HG02852 (cell line): ENCODE results near the gene ELAPOR1.
A peak's percentile ranks its signal among the peaks of the same experiment; 100 is the strongest.

ENCODE experiments used
- ATAC-seq: cut with Tn5 transposase; IDR thresholded peaks from one replicate; pipeline ENCODE4 v1.9.1; 2021; ENCODE audit warnings: mild to moderate bottlenecking, moderate library complexity; ENCODE audit not compliant: unreplicated experiment

The ELAPOR1 gene

DNA sequence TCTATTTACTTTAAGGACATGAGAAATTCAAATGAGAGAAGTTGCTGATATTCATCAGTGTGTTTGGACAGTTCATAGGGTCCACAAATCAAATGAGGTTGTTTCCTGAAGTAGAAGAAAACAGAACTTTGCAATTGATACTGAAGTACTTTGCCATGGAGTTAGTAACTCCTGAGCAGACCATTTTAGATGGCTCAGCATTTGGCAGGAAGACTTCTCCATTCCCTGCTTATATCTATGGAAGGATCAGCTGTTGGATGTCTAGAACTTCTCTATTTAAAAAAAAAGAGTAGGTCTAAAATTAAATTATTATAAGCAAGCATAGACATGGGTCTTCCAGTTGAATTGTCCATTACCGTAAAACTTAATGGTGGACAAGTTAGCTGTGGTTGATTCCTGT lies 18.3 kb upstream of the ELAPOR1 start:
- no peak for ATAC-seq

DNA sequence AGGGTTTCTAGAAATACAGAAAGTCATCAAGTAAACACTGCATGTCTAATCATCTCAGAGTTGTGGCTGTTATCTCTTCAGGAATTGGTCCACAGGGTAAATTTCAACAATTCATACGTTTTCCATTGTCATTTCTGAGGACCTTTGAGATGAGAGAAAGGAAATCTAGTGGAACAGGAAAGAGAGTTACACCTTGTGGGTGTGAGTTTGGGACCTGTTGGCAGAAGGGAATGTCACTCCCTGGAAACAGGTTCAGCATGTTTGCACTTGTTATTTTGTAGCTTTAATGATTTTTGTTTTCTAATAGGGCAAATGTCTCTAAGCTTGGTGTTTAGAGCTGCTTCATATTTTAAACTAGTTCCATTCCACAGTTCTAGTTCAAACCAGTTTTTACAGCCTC lies 17.8 kb upstream of the ELAPOR1 start:
- no peak for ATAC-seq

DNA sequence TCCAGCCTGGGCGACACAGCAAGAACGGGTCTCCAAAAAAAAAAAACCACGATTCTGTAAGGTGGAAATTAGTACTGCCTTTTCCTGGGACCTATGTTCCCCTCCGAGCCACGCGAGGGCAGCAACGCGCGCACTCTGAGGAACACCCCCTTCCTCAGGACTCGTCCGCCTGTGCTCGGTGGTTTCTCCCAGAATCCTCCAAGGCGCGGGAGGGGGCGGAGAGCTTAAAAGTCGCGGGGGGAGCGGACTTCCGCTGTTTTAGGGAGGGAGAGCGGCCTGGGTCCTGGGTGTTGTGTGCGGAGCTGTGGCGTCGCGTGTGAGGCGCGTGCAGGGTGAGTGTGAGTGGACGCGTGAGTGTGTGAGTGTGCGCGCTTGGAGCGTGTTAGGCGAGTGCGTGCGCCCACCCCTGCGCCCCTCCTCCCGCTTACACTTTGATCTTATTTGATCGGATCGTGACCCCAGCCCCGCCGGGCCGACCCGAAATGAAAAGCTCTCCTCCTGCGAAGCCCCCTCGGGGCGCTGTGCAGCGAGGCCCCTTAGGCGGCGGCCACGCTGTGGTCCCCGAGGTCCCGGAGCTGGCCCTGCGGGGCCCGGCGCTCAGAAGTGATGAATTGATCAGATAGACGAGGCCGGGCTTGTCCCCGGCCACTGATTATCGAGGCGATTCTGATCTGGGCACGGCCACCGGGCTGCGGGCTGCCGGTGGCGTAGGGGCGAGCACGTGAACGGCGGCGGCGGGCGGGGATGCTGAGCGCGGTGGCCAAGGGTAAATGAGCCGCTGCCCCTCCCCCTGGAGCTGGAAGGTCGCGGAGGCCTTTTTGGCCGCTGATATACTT lies 13.8 kb upstream of the ELAPOR1 start:
- ATAC-seq, result peak; percentile 86

DNA sequence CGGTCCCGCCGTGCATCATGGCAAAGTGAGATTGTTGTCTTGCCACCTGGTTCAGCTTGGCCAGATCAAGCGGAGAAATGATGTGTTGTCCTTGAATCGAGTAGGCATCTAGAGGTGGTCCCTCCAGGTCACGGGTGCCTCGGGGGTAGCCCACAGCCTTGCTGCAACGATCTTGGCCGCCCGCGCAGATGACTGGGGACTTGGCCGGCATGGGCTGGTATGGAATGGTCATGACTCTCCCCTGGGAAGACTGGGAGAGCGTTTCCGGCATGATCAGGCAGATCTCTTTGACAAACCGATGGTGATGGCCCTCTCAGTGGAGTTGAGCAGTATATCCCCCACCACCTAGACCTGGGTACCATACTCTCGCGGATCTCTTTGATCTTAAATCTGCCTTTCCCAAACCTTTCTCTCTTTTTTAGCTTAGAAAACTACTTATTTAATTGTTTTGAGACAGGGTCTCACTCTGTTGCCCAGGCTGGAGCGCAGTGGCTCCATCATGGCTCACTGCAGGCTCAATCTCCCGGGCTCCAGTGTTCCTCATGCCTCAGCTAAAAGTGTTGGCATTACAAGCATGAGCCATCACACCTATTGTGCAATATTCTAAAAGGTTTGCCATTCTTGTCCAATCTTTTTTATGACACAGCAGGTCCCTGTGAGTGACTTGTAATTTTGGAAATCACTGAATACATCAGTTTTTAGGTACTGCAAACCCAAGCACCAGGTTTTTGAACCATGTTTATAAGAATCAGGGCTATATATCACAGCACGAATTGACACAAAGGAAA lies 9.4 kb upstream of the ELAPOR1 start:
- no peak for ATAC-seq

GRCh38 chr1:109105881-109106280 lies 8.0 kb upstream of the ELAPOR1 start:
- ATAC-seq, result no peak

DNA sequence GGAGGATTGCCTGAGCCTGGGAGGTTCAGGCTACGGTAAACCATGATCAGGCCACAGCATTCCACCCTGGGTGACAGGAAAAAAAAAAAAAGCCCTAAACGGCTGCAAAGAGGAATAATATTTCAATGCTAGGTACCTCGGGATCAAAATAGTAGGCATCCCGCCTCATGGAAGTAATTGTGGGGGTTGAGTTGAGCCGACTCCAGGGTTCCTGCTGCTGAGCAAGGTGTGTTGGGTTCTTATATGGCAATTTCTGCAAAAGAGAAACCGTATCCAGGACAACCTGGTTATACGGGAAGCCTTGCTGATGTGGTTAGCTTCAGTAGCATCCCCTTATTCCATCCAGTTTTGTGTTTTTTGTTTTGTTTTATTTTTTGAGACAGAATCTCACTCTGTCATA lies 6.1 kb upstream of the ELAPOR1 start:
- no peak for ATAC-seq

DNA sequence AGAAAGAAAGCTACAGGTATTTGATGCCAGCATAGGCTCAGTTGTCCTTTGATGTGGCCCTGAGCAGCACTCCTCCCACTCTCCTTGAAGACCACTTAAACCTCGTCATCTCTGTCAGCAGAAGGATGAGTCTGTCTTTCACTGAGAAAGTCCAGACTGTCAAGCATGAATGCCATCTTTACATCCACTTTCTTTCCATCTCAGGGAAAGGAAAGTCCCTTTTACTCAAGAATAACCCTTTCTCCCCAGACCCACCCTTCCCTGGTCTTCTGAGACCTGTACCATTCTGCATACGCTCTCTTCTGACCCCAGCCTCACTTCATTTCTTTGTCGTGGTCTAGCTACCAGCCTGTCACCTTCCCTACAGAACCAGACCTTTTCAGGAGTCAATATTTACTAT lies 4.0 kb upstream of the ELAPOR1 start:
- no peak for ATAC-seq

GRCh38 chr1:109111386-109112055 lies 2.4 kb upstream of the ELAPOR1 start:
- ATAC-seq, result no peak

DNA sequence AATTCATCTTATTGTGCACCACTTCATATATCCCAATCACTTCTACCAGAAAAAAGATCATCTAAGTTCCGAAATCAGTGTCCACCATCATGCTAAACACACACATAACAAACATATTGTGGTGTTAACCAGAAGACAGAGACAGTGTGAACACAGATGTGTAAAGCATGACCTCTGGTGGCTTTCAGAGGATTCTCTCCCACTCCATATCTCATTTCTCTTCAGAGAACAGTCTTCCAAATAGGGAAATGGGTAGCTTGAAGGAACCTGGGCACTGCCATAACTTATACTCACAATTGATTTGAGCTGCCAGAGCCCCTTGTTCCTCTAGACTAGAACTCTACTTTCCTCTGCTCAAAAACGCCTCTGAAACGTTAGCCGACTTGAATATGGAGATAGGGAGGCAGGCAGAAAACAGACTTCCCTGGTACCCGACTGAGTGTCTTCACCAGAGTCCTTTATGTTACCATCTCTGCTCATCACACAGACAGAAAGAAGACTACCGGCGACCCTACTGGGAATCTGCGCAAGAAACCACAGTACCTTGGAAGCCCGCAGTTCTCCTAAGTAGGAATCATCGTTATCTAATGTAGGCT lies 1.8 kb upstream of the ELAPOR1 start:
- no peak for ATAC-seq

DNA sequence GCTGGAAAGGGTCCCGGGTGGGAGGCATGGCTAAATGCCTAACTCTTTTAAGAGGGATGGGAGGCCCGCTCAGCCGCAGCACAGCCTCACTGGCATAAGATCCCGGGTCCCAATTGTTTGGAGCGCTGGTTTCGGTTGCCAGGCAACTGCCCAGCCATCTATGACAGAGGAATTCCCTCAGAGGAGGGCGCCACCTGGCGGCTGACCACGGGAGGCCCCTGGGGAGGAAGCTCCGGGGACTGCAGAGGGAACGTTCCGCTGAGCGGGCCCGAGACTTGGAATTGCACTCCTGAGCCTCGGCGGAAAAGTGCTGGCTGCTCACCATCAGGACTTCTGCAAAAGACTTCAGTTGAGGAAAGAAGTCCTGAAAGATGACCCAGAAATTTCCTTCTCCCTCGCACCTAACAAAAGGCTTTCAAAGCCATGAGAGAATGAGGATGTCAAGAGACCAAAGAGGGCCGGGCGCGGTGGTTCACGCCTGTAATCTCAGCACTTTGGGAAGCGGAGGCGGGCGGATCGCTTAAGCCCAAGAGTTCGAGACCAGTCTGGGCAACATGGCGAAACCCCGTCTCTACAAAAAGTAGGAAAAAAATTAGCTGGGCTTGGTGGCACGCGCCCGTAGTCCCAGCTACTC lies 1.1 kb upstream of the ELAPOR1 start:
- peak; percentile 57 for ATAC-seq

DNA sequence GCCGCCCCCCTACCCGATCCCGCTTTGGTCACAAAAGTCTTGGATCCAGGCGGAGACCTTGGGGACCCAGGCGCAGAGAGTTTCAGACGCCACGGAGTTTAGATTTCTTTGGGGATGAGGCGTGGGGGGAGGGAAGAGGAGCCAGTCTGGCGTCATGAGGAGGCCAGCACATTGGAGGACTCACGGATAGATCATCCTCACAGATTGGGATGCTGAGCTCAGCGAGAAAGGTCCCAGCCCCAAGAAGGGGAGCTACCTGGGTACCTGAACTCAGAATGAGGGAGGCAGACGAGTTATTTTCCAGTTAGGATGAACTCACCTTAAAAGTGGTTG lies 393 bp downstream of the ELAPOR1 start:
- no peak for ATAC-seq

GRCh38 chr1:109115685-109116084 lies 1.8 kb downstream of the ELAPOR1 start:
- no peak for ATAC-seq

GRCh38 chr1:109116286-109116685 lies 2.4 kb downstream of the ELAPOR1 start:
- no peak for ATAC-seq

DNA sequence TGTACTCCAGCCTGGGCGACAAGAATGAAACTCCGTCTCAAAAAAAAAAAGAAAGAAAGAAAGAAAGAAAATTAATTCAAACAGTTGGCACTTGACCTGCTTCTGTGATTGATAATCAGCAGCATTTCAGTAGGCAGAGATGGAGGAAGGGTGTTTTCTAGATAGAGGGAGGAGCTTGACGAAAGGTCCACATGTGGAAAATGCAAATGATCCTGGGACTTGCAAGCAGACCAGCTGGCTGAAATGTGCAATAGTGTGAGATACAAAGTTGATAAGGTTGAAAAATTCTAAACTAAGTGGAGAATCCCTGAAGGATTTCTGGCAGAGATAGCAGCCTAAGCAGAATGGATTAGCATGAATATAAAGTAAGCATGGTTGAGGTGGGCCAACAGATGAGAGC lies 4.2 kb downstream of the ELAPOR1 start:
- ATAC-seq, result no peak

DNA sequence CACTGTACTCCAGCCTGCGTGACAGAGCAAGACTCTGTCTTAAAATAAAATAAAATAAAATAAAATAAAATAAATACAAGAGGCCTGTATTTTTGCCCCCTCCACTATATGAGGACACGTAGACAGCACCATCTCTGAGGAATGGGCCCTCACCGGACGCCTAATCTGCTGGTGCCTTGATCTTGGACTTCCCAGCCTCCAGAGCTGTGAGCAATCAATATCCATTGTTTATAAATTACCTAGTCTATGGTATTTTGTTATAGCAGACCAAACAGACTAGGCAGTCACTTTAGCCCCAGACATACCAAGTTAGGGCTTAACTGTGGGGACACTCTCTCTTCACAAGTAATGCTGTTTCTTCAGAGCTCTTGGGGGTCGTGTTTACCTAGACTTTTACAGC lies 6.4 kb downstream of the ELAPOR1 start:
- no peak for ATAC-seq

GRCh38 chr1:109131059-109131458 lies 17.1 kb downstream of the ELAPOR1 start:
- ATAC-seq, result no peak

- no peak for ATAC-seq
Observed at GRCh38 chr1:109131800-109132199, 17.9 kb downstream of the ELAPOR1 start.

GRCh38 chr1:109133002-109133706 lies 19.2 kb downstream of the ELAPOR1 start:
- no peak for ATAC-seq

GRCh38 chr1:109133815-109134214 lies 19.9 kb downstream of the ELAPOR1 start:
- peak; percentile 50 for ATAC-seq

- ATAC-seq, result no peak
Observed at GRCh38 chr1:109134423-109134822, 20.5 kb downstream of the ELAPOR1 start.
